ENCODE data around the gene PPM1F. TPM values are rescaled to one million over a fixed set of nuclear protein-coding genes. Genes with fewer than 3 reads are reported as not detected.

PPM1F gene
- polyA plus RNA-seq, 2 of the 4 experiments (the other 2 are of a cell fraction) = 11.0 to 14.2 TPM

- DNase-seq (ENCODE audit: low read depth in 1 of 2, low spot score in 1 of 2) (no peak), FAIRE-seq (no peak), ATAC-seq (no peak; a peak in 1 of 6 replicates)
- Histone ChIP-seq H3K4me2 (no peak overlapping the region), H3K4me1 (no peaks in the 10 kb centered on the region), H3K4me3 (no peak overlapping the region), H3K27ac (no peak overlapping the region), H3K9me3 (no peaks in the 10 kb centered on the region)
- TF ChIP-seq SMC3 (IDR thresholded peaks at IDR 0.05) (no peak), JUNB (IDR thresholded peaks at IDR 0.05) (no peak), NR3C1 (IDR thresholded peaks at IDR 0.05) (no peak), ESRRA (IDR thresholded peaks at IDR 0.05; ENCODE audit: borderline replicate concordance, low read length) (no peak), HES2 (IDR thresholded peaks at IDR 0.05) (no peak), CBX2 (IDR thresholded peaks at IDR 0.05; ENCODE audit: borderline replicate concordance, low read depth) (no peak)
- ChIA-PET CTCF (interaction anchor here (0.9 to 2.7 kb wide), 4 partner anchors 8 to 23 kb away, joined by 3 to 13 read pairs (median 7); partner anchors contain the start of gene PPM1F), POLR2A (no interaction called here)
- 93% methylated on average over 16 of the region's 24 CpGs for WGBS (ENCODE audit: missing lambda C conversion rate)
Measured at GRCh38 chr22:21960200-21961126, 7.8 kb upstream of the PPM1F start.

GRCh38 chr22:21959274-21960074, 6.8 kb upstream of the PPM1F start:
- no peaks in the 10 kb centered on the region for H3K4me1 ChIP-seq
- H3K4me2 ChIP-seq = no peak overlapping the region
- H3K4me3 ChIP-seq = no peak overlapping the region
- ATAC-seq = no peak
- ChIA-PET CTCF (interaction anchor here (0.7 to 1.4 kb wide), 5 partner anchors 10 to 22 kb away, joined by 3 to 5 read pairs (median 3); no protein-coding TSS in a partner anchor), POLR2A (no interaction called here)
- no peak for FAIRE-seq
- 89% methylated on average over 7 of the region's 18 CpGs for WGBS (ENCODE audit: missing lambda C conversion rate)
- no peak for DNase-seq (ENCODE audit: low read depth in 1 of 2, low spot score in 1 of 2)
- H3K27ac ChIP-seq = no peak overlapping the region
- H3K9me3 ChIP-seq = no peaks in the 10 kb centered on the region
- TF ChIP-seq HOXB5 (CRISPR knock-in tag; IDR thresholded peaks at IDR 0.05) (no peak), EHF (CRISPR knock-in tag; IDR thresholded peaks at IDR 0.05) (no peak), BHLHE40 (IDR thresholded peaks at IDR 0.05; ENCODE audit: low read depth, low read length) (no peak), BCL3 (IDR thresholded peaks at IDR 0.05) (no peak), POLR2AphosphoS2 (conservative IDR thresholded peaks at IDR 0.05; ENCODE audit: low read length) (no peak), HMGXB4 (CRISPR knock-in tag; IDR thresholded peaks at IDR 0.05; ENCODE audit: borderline replicate concordance) (no peak), MAZ (IDR thresholded peaks at IDR 0.05; ENCODE audit: borderline replicate concordance, low read depth, low read length) (no peak), HOXB13 (CRISPR knock-in tag; IDR thresholded peaks at IDR 0.05; ENCODE audit: low read depth) (no peak), SMC3 (IDR thresholded peaks at IDR 0.05) (no peak), CHD4 (IDR thresholded peaks at IDR 0.05; ENCODE audit: borderline replicate concordance) (no peak), RFX5 (IDR thresholded peaks at IDR 0.05) (no peak), E2F6 (IDR thresholded peaks at IDR 0.05; ENCODE audit: borderline replicate concordance, low read depth) (no peak), ZFP36 (IDR thresholded peaks at IDR 0.05; ENCODE audit: borderline replicate concordance, partially characterized antibody) (no peak), EHMT2 (IDR thresholded peaks at IDR 0.05; ENCODE audit: low read depth) (no peak), PBX3 (IDR thresholded peaks at IDR 0.05) (no peak), EP300 (IDR thresholded peaks at IDR 0.05) (no peak), FOXS1 (CRISPR knock-in tag; IDR thresholded peaks at IDR 0.05) (no peak), KDM1A (IDR thresholded peaks at IDR 0.05; ENCODE audit: low read depth) (no peak), USF2 (IDR thresholded peaks at IDR 0.05) (no peak), RAD21 (conservative IDR thresholded peaks at IDR 0.05 in 1 of 2, IDR thresholded peaks at IDR 0.05 in 1 of 2) (no peak)
